Fibroblast of lung (primary cell): ENCODE measurements around the gene TMED4.

Experiments
- EZH2 ChIP-seq: IDR thresholded peaks from 2 replicates; pipeline ENCODE4 v1.5.1; 2012; ENCODE audit warnings: low read length, control low read depth, mild to moderate bottlenecking; ENCODE audit errors: missing control alignments
- TF ChIP-seq, protein P1 (sequence below), 2 donors: IDR thresholded peaks in 1 of 2; conservative IDR thresholded peaks in 1 of 2; 1 replicate in 1 of 2; 2 replicates in 1 of 2; pipeline ENCODE4 v1.5.1; 2011 to 2012; ENCODE audit warnings: low read length in 2 of 2, control low read depth in 1 of 2, inconsistent platforms in 1 of 2, low read depth in 1 of 2, mild to moderate bottlenecking in 1 of 2

DNA sequence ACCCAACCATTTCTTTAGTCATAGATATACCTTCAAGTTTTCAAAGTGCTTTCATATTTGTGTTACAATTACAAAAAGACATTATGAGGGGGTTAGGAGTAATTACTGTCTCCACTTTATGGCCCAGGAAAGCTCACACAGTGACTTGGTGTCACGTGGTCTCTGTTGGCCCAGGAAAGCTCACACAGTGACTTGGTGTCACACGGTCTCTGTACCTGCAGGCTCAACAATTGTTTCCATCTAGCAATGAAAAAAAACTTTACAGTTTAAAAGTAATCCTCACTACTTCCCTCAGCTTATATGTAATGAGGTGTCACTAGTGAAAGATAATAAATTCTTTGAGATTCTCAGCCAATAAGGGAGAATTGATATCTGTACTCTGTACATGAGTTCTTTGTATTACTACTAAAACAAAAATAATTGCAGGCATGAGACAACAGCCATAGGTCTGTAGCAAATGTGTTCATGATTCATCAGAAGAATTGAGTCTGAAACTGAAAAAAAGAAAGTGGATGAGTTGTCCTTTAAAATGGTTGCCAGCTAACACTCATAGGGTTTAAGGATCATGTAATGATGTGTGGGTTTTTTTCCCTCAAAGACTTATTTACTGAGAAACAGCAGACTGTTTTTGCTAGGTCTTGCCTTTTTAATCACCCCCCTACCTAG, 35.3 kb upstream of the TMED4 start:
- TF ChIP-seq, protein P1, sequence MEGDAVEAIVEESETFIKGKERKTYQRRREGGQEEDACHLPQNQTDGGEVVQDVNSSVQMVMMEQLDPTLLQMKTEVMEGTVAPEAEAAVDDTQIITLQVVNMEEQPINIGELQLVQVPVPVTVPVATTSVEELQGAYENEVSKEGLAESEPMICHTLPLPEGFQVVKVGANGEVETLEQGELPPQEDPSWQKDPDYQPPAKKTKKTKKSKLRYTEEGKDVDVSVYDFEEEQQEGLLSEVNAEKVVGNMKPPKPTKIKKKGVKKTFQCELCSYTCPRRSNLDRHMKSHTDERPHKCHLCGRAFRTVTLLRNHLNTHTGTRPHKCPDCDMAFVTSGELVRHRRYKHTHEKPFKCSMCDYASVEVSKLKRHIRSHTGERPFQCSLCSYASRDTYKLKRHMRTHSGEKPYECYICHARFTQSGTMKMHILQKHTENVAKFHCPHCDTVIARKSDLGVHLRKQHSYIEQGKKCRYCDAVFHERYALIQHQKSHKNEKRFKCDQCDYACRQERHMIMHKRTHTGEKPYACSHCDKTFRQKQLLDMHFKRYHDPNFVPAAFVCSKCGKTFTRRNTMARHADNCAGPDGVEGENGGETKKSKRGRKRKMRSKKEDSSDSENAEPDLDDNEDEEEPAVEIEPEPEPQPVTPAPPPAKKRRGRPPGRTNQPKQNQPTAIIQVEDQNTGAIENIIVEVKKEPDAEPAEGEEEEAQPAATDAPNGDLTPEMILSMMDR (conservative IDR thresholded peaks at IDR 0.05 in 1 of 2, IDR thresholded peaks at IDR 0.05 in 1 of 2; ENCODE audit: low read depth in 1 of 2, low read length in 2 of 2): no peak
- no peak for TF ChIP-seq EZH2
